Astrocyte of the spinal cord (primary cell): ENCODE measurements around the gene SH3GL3.

ENCODE experiments used
- DNase-seq: peaks from one replicate; pipeline ENCODE4 v3.0.0; 2011; ENCODE audit warnings: low read depth, low spot score
- H3K4me3 ChIP-seq: 2 replicates; pipeline ENCODE4 v1.5.1; 2011; ENCODE audit warnings: low read depth, mild to moderate bottlenecking, low read length, moderate library complexity
- in situ Hi-C: cut with HindIII; loops from 2 replicates; pipeline ENCODE4 v1.10.0; 2017; ENCODE audit warnings: low sequenced_read_pairs
- TF ChIP-seq, protein P1 (sequence below): IDR thresholded peaks from 2 replicates; pipeline ENCODE4 v1.5.1; 2012; ENCODE audit warnings: low read depth, mild to moderate bottlenecking, low read length, inconsistent platforms

SH3GL3 gene, protein sequence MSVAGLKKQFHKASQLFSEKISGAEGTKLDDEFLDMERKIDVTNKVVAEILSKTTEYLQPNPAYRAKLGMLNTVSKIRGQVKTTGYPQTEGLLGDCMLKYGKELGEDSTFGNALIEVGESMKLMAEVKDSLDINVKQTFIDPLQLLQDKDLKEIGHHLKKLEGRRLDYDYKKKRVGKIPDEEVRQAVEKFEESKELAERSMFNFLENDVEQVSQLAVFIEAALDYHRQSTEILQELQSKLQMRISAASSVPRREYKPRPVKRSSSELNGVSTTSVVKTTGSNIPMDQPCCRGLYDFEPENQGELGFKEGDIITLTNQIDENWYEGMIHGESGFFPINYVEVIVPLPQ

DNA sequence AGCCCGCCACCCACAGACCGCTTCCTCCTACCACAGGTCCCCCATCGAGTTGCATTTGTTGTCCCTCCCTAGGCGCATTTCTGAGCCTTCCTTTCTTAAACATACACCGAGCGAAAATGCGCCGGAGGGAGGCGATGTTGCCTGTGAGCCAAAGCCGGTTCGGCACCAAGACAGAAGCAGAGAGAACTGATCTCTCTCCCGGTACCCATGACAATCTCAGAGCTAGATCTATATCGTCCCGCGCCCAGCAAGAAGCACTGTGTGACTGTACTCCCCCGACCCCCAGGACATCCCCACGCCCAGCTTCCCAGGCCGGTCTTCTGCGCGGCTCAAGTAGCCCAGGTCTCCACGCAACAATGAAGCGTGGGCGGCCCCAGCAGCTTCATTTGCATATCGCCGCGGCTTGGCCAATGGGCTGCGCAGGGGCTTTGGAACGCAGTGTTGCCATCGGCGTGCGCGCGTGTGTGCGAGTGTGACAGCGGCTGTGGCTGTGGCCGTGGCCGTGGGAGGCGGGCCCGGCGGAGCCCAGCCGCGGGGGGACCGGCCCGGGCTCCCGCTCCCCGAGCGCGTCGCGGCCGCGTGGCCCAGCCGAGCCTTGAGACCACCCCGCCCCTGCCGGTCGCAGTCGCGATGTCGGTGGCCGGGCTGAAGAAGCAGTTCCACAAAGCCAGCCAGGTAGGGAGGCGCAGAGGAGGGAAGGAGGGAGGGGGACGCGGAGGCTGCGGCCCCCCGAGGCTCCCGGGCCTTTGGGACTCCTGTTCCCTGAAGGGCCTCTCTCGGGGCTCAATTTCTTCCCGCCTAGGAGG, at the start of gene SH3GL3:
SH3GL3 (plus strand) TSS at position 438 of the 806 bp plus-strand sequence; CDS start at position 631, 193 bp downstream.
- peak within 1 kb of the TSS; percentile 29 for H3K4me3 ChIP-seq
- peak; percentile 68 for DNase-seq
- TF ChIP-seq, protein P1, sequence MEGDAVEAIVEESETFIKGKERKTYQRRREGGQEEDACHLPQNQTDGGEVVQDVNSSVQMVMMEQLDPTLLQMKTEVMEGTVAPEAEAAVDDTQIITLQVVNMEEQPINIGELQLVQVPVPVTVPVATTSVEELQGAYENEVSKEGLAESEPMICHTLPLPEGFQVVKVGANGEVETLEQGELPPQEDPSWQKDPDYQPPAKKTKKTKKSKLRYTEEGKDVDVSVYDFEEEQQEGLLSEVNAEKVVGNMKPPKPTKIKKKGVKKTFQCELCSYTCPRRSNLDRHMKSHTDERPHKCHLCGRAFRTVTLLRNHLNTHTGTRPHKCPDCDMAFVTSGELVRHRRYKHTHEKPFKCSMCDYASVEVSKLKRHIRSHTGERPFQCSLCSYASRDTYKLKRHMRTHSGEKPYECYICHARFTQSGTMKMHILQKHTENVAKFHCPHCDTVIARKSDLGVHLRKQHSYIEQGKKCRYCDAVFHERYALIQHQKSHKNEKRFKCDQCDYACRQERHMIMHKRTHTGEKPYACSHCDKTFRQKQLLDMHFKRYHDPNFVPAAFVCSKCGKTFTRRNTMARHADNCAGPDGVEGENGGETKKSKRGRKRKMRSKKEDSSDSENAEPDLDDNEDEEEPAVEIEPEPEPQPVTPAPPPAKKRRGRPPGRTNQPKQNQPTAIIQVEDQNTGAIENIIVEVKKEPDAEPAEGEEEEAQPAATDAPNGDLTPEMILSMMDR = peak; percentile 47
- in situ Hi-C loops = no loop called here

DNA sequence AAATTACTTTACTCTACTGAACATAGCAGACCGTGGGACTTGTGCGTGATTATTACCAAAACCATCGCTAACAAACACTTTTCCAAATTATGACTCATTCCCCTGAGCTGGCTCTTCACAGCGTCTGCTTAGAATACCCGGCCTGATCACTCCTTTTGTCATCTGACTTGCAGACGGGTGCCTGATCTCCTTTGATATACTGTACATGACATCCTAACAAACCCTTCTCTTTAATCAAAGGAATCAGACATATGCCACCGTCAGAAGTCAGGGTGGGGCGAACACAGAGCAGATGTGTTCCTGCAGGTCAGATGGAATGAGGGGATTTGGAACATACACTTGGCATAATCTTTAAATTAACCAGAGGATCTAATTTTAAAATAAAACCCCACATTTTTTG, 48.5 kb upstream of the SH3GL3 start:
- in situ Hi-C loops = no loop called here

DNA sequence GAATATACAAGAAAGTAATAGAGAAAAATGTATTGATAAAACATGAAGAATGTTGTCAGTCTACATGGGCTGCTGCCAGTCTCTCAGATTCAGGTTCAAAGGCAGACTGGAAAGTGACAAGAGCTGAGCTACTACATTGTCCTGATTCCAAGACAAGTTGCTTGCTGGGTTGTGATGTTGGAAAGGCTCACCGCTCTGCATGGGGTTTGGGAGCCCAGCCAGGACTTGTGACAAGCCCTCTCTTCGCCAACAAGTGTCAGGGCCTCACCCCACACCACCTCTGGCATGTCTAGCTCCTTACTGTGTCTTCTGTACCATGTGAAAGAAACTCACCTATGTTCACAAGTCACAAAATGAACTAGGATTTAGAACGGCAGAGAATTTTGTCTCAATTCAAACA, 43.0 kb upstream of the SH3GL3 start:
- in situ Hi-C loops = no loop called here
- TF ChIP-seq, protein P1 = no peak
- no peak overlapping the region for H3K4me3 ChIP-seq
- no peak for DNase-seq

More for the DNA sequence above, 48.5 kb upstream of the SH3GL3 start:
- peak; percentile 28 for DNase-seq
- no peak overlapping the region for H3K4me3 ChIP-seq
- TF ChIP-seq, protein P1 = no peak

DNA sequence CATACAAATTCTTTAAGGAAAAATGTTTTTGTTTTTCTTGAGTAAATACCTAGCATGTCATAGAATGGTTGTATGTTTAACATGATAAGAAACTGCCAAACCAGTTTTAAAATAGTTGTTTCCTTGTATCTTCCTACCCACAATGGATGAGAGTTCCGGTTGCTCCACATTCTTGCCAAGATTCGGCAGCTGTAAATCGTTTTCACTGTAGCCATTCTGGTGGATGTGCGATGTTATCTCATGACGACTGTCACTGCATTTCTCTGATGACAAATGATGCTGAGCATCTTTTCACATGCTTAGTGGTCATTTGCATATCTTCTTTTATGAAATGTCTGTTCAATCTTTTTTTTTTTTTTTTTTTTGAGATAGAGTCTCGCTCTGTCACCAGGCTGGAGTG, 36.6 kb upstream of the SH3GL3 start:
- no peak overlapping the region for H3K4me3 ChIP-seq
- no peak for DNase-seq
- TF ChIP-seq, protein P1 = no peak
- in situ Hi-C loops = no loop called here

DNA sequence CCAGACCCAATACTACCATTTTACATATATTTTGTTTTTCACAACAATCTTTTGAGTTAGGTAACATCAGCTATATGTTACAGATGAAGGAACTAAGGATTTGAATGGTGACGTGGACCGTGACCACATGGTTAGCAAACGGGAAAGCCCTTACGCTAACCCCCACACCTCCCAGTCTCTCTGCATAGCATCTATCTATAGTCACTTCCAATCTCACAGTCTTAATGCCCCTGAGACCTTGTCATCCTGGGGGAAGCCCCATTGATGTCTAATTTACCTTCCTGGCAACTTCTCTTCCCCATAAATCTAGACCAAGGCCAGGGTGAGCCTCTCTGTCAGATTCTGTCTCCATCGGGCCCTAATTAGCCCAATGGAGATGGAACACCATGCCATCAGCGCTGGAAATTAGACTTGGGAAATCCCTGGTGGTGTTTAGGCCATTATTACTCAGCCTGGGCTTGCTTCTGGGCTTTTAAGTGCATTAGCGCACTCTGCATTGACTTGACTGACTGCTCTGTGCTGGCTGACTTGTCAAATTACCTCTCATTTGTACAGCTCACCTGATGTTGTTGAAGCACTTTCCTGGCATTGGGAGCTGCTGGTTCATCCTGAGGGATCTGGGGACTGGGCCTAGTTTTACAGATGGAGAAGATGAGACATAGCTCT, 34.0 kb upstream of the SH3GL3 start:
- in situ Hi-C loops = no loop called here
- DNase-seq = no peak
- no peak overlapping the region for H3K4me3 ChIP-seq
- TF ChIP-seq, protein P1 = no peak

DNA sequence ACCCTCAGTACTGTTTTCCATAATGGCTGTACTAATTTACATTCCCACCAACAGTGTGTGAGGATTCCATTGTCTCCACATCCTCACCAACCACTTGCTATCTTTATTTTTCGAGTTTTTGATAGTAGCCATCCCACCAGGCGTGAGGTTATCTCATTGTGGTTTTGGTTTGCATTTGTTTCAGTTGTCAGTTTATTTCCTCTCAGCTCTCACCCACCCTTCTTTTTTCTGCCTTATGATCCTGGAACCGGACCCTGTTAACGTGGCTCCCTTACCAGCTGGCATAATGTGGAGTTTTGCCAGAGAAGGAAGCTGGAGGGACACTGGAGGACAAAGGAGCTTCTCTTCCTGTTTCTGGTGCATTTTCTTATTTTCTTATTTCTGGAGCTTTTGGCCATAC, 25.1 kb upstream of the SH3GL3 start:
- TF ChIP-seq, protein P1 = no peak
- H3K4me3 ChIP-seq = no peak overlapping the region
- in situ Hi-C loops = no loop called here
- no peak for DNase-seq
